ENCODE results near the gene SMAP2. TPM values are rescaled to one million over a fixed set of nuclear protein-coding genes. Genes with fewer than 3 reads are reported as not detected.

Gene SMAP2
- total RNA-seq, 1 experiment from 2014 or later = 8.2 TPM

DNA sequence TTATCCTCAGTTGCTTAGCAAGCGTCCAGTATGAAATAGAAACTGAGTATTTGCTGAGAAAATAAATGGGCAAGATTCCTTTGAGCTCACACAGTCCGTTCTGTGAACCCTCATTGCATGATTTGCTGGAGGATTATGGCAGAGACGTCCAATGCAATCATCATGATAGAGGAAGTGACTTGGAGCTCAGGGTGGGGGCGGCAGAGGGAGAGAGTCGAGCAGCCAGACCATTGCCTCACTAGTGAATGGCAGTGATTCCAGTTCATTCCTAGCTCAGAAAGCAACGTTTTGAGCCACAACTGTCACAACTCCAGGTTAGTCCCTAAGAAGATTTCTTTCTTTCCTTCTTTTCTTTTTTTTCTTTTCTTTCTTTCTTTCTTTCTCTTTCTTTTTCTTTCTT is 28.9 kb upstream of the SMAP2 start:
- Mint-ChIP-seq H3K4me3 (no peak overlapping the region), H3K9me3 (no peaks in the 10 kb centered on the region; a peak in 1 of 5 replicates), H3K27me3 (ENCODE audit: low read depth) (peaks cover 20% of the 10 kb centered on the region), H3K36me3 (ENCODE audit: insufficient read depth in 1 of 3, low read depth in 3 of 3) (no peaks in the 10 kb centered on the region), H3K27ac (no peak overlapping the region), H3K4me1 (peaks cover 0 to 2% of the 10 kb centered on the region in 2 experiments; a peak in 1 of 4 replicates)
- Histone ChIP-seq H2AK5ac (ENCODE audit: insufficient read length, low read length) (no peak overlapping the region), H3K4me2 (ENCODE audit: insufficient read depth, insufficient read length, low read length) (no peak overlapping the region), H3K79me2 (ENCODE audit: insufficient read depth, low read length) (no peaks in the 10 kb centered on the region), H3K9ac (ENCODE audit: extremely low read depth, insufficient read length, low read length) (no peak overlapping the region), H4K91ac (ENCODE audit: insufficient read length, low read depth, low read length) (no peak overlapping the region), H3K9me3 (ENCODE audit: control insufficient read depth, low read depth, low read length) (no peaks in the 10 kb centered on the region), H2BK120ac (ENCODE audit: low read depth, low read length, poor library complexity, severe bottlenecking) (no peak overlapping the region), H2BK15ac (ENCODE audit: low read depth, low read length) (no peak overlapping the region), H2AFZ (ENCODE audit: low read length) (no peak overlapping the region), H3K23me2 (ENCODE audit: insufficient read length, low read depth, low read length, poor library complexity, severe bottlenecking) (no peaks in the 10 kb centered on the region), H3T11ph (ENCODE audit: low read length) (no peak overlapping the region), H3K23ac (ENCODE audit: insufficient read length, low read depth, low read length) (no peak overlapping the region), H3K4ac (ENCODE audit: low read depth, low read length) (no peak overlapping the region), H4K20me1 (ENCODE audit: control insufficient read depth, insufficient read depth, insufficient read length) (no peaks in the 10 kb centered on the region), H2BK12ac (ENCODE audit: insufficient read length, low read depth, low read length) (no peak overlapping the region), H3K27ac (ENCODE audit: insufficient read length, low read depth, low read length) (no peak overlapping the region), H2BK20ac (ENCODE audit: low read depth, low read length, poor library complexity, severe bottlenecking) (no peak overlapping the region), H2BK5ac (ENCODE audit: insufficient read length, low read length) (no peak overlapping the region), H3K4me1 (ENCODE audit: insufficient read depth, low read length) (no peaks in the 10 kb centered on the region), H3K18ac (ENCODE audit: insufficient read length, low read depth, low read length) (no peak overlapping the region), H3K14ac (ENCODE audit: insufficient read depth, low read length) (no peak overlapping the region), H3K56ac (ENCODE audit: insufficient read length, low read depth, low read length) (no peak overlapping the region), H3K27me3 (ENCODE audit: insufficient read depth, low read length) (no peaks in the 10 kb centered on the region; the same call in 1 of the 2 replicates), H3K79me1 (ENCODE audit: insufficient read depth, low read depth, low read length, poor library complexity, severe bottlenecking) (no peaks in the 10 kb centered on the region), H4K5ac (ENCODE audit: insufficient read length, low read depth, low read length) (no peak overlapping the region), H4K8ac (replicated peaks; ENCODE audit: insufficient read length, low read depth, low read length) (no peak overlapping the region)
- TF ChIP-seq, protein P1, sequence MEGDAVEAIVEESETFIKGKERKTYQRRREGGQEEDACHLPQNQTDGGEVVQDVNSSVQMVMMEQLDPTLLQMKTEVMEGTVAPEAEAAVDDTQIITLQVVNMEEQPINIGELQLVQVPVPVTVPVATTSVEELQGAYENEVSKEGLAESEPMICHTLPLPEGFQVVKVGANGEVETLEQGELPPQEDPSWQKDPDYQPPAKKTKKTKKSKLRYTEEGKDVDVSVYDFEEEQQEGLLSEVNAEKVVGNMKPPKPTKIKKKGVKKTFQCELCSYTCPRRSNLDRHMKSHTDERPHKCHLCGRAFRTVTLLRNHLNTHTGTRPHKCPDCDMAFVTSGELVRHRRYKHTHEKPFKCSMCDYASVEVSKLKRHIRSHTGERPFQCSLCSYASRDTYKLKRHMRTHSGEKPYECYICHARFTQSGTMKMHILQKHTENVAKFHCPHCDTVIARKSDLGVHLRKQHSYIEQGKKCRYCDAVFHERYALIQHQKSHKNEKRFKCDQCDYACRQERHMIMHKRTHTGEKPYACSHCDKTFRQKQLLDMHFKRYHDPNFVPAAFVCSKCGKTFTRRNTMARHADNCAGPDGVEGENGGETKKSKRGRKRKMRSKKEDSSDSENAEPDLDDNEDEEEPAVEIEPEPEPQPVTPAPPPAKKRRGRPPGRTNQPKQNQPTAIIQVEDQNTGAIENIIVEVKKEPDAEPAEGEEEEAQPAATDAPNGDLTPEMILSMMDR (conservative IDR thresholded peaks at IDR 0.05) = no peak
- WGBS (ENCODE audit: extremely low coverage, insufficient read length, low lambda C conversion rate) = no CpG with 5 or more reads among the region's 6 CpGs
- DNase-seq = no peak

Measured in H9 (cell line).